ENCODE data around the gene PPP5C.

DNA sequence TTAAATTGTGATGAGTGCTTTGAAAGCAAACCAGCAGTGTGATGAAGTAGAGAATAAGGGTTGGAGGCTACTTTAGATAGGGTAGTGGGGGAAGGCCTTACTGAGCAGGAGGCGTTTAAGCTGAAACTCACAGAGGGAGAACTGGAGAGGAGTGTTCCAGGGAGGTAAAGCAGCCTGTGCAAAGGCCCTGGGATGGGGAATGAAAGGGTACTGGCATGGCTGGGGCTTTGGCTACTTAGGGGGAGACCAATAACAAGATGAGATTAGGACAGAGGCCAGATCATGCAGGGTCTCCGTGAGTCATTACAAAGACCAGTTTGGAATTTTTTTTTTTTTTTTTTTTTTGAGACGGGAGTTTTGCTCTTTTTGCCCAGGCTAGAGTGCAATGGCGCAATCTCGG is 1.1 kb downstream of the PPP5C start:
- TF ChIP-seq, protein P1, sequence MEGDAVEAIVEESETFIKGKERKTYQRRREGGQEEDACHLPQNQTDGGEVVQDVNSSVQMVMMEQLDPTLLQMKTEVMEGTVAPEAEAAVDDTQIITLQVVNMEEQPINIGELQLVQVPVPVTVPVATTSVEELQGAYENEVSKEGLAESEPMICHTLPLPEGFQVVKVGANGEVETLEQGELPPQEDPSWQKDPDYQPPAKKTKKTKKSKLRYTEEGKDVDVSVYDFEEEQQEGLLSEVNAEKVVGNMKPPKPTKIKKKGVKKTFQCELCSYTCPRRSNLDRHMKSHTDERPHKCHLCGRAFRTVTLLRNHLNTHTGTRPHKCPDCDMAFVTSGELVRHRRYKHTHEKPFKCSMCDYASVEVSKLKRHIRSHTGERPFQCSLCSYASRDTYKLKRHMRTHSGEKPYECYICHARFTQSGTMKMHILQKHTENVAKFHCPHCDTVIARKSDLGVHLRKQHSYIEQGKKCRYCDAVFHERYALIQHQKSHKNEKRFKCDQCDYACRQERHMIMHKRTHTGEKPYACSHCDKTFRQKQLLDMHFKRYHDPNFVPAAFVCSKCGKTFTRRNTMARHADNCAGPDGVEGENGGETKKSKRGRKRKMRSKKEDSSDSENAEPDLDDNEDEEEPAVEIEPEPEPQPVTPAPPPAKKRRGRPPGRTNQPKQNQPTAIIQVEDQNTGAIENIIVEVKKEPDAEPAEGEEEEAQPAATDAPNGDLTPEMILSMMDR (conservative IDR thresholded peaks at IDR 0.05; ENCODE audit: low read length), result no peak
- no peak for TF ChIP-seq EZH2phosphoT487 (IDR thresholded peaks at IDR 0.05; ENCODE audit: borderline replicate concordance)
